Activated T-helper 1 cell treated with anti-CD3 and anti-CD28 coated beads, Interleukin-12 subunit alpha, Interleukin-12 subunit beta, Interleukin-2, Interleukin-4 antibody, amounts not matched to agents 30 ng/mL and 10 ng/mL and 1 ng/mL, durations not matched to agents 14 hours and 24 hours and 36 hours (primary cell): ENCODE measurements around the gene KRTAP5-6. TPM values are rescaled to one million over a fixed set of nuclear protein-coding genes. Genes with fewer than 3 reads are reported as not detected.
"Not testable (repeated sequence)": the region's sequence is repeated elsewhere in the genome, so short reads cannot be mapped to it uniquely, and the experiment has no call there.

ENCODE experiments used
- DNase-seq: peaks from one replicate; pipeline ENCODE4 v3.0.0; 2021; ENCODE audit warnings: low spot score
- H3K27ac Mint-ChIP-seq: one replicate; pipeline ENCODE4 v1.8.0; 2021; ENCODE audit warnings: mild to moderate bottlenecking, mixed read lengths
- H3K27me3 Mint-ChIP-seq: one replicate; pipeline ENCODE4 v1.8.0; 2022; ENCODE audit warnings: mild to moderate bottlenecking, moderate library complexity, mixed read lengths; ENCODE audit not compliant: insufficient read depth
- H3K36me3 Mint-ChIP-seq: one replicate; pipeline ENCODE4 v1.8.0; 2021; ENCODE audit warnings: low read depth, mixed read lengths
- H3K4me1 Mint-ChIP-seq: one replicate; pipeline ENCODE4 v1.8.0; 2021; ENCODE audit warnings: low read depth, mixed read lengths
- H3K4me3 Mint-ChIP-seq: one replicate; pipeline ENCODE4 v1.8.0; 2021; ENCODE audit warnings: mild to moderate bottlenecking, moderate library complexity, mixed read lengths
- H3K9me3 Mint-ChIP-seq: one replicate; pipeline ENCODE4 v1.8.0; 2021; ENCODE audit warnings: mixed read lengths
- intact Hi-C: fragments of 100-400 bp; cut with micrococcal nuclease; formaldehyde crosslinking; loops from one replicate; pipeline ENCODE4 v1.15.1; 2024
- total RNA-seq: library from RNA; stranded (reverse); gene quantifications from 2 replicates; pipeline ENCODE4 v1.2.3, GENCODE V29; 2022

KRTAP5-6 gene
- total RNA-seq, 1 donor from 2014 or later = not detected

DNA sequence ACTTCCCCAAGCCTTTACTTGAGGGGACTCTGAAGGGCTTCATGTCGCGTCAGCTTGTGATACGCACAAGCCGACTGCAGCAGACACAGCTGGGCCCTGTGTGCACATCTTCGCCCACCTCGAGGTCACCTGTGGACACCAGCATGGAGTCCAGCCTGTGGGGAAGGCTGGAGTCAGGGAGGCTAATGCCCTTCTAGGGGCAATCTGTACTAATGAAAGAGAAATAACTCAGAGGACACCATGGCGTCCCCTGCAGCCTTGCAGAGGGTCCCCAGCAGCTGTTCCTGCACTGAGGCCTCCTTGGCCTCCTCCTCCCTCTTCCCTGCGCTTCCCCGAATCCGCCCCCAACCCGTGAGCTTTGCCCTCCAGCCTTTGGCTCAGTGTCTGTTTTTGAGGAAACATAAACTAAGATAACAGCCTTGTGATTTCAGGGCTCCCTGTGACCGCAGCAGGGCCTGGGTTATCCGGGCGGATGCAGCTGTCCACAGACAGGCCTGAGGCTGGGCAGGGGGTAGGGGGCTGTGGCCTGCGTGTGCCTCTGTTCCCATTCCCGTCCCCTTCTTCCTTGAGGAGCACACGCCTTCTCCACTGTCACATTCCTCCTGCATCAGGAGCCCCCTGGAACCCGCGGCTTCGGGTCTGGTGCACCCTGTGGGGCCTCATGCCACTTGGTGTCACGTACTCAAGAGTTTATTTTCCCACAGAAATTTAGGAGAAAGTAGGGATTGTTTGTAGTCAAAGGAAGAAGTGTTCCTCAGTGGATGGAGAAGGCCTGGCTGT is 42.4 kb upstream of the KRTAP5-6 start:
- no peaks in the 10 kb centered on the region for H3K9me3 Mint-ChIP-seq
- intact Hi-C loops = no loop called here
- no peaks in the 10 kb centered on the region for H3K36me3 Mint-ChIP-seq
- DNase-seq = no peak
- no peak overlapping the region for H3K4me3 Mint-ChIP-seq
- peaks cover 7% of the 10 kb centered on the region for H3K27me3 Mint-ChIP-seq
- no peaks in the 10 kb centered on the region for H3K4me1 Mint-ChIP-seq
- H3K27ac Mint-ChIP-seq = no peak overlapping the region

DNA sequence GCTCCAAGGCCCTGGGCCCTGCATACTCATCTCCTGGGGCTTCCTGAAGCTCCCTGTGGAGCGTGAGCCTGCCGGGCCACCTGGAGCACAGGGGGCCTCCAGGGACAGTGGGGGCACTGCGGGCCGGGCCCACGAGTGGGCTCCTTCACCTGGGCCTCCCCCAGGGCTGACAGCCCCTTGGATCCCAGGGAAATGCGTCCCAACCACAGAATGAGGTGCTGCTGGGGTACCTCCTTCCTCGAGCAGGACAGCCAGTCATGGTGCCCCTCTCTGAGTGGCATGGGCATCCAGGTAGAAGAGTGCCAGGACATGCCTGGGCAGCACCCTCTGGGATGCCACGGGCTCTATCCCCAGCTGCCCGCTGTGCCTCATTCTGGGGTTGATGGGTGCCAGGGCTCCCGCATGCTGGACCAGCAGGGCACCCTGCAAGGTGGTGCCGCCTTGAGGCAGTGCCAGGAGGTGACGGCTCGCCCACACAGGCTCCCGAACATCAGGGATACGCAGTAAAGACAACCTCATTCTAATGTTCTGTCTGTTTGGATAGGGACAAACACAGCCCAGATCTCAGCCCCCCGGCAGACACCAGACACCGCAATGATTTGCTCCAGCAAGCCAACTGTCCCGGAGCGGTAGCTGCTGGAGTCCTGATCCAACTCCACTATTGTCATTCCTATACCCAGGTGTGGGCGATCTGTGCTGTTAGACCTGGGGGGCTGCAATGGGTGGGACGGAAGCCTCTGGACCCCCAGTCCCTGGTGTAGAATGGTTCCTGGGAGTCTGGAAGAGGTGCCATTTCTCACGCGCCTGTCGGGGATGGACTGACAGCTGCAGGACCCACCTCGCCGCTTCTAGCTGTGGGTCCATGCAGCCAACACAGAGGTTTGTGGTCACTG is 41.6 kb upstream of the KRTAP5-6 start:
- no peak for DNase-seq
- no peaks in the 10 kb centered on the region for H3K4me1 Mint-ChIP-seq
- intact Hi-C loops = no loop called here
- H3K9me3 Mint-ChIP-seq = no peaks in the 10 kb centered on the region
- H3K4me3 Mint-ChIP-seq = no peak overlapping the region
- H3K36me3 Mint-ChIP-seq = no peaks in the 10 kb centered on the region
- no peak overlapping the region for H3K27ac Mint-ChIP-seq
- peaks cover 14% of the 10 kb centered on the region for H3K27me3 Mint-ChIP-seq

DNA sequence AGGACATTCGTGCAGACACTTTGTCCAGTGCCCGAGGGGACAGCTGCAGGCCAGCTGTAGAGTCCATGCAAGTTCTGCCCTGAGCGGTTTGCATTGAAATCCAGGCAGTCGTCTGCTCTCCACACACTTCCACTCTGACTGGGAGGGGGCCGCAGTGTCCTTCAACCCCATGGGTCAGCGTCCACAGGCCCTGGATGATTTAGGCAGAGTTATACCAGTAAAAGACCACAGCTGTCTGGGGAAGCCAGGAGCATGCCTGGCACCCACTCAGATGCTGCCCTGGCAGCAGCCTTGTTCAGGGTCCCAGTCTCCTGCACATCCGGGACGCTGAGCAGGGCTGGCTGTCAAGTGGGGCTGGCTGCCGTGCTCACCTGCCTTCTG is 40.9 kb upstream of the KRTAP5-6 start:
- Mint-ChIP-seq H3K27me3 (peaks cover 12% of the 10 kb centered on the region), H3K9me3 (no peaks in the 10 kb centered on the region), H3K36me3 (no peaks in the 10 kb centered on the region), H3K4me1 (no peaks in the 10 kb centered on the region), H3K27ac (no peak overlapping the region), H3K4me3 (no peak overlapping the region)
- DNase-seq = no peak
- intact Hi-C loops = no loop called here

DNA sequence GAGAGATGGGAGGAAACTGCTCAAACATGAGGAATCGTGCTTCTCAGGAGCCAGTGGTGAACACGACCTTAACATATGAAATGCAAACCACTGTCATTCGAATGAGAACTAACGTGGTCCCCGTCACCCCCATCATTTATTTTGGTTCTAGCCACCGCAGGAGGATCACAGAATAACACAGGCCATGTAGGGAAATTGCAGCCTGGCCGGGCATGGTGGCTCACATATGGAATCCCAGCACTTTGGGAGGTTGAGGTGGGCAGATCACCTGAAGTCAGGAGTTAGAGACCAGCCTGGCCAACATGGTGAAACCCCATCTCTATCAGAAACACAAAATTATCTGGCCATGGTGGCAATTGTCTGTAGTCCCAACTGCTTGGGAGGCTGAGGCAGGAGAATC is 40.3 kb upstream of the KRTAP5-6 start:
- Mint-ChIP-seq H3K9me3 (no peaks in the 10 kb centered on the region), H3K36me3 (no peaks in the 10 kb centered on the region), H3K27ac (no peak overlapping the region), H3K4me3 (no peak overlapping the region), H3K27me3 (peaks cover 11% of the 10 kb centered on the region), H3K4me1 (no peaks in the 10 kb centered on the region)
- no peak for DNase-seq
- intact Hi-C loops = no loop called here

DNA sequence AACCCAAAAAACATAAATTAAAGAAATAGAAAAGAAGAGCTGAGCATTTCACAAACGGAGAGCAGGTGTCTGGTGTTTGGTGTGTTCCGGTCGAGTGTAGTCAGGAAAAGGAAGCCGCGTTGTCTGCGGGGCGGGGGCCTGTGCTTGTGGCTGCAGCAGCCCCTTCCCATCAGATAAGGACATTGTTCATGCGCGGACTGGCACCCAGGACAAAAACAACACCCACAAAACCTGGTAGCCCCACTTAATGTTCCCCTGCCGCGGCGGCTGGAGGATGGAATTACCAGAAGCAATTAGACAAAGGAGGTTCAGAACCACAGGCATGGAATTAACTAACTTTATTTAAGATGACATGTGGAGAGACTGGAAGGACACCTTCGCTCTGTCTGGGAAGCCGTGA is 37.5 kb upstream of the KRTAP5-6 start:
- no peaks in the 10 kb centered on the region for H3K4me1 Mint-ChIP-seq
- DNase-seq = no peak
- H3K27me3 Mint-ChIP-seq = peaks cover 13% of the 10 kb centered on the region
- intact Hi-C loops = no loop called here
- no peak overlapping the region for H3K4me3 Mint-ChIP-seq
- H3K36me3 Mint-ChIP-seq = no peaks in the 10 kb centered on the region
- H3K9me3 Mint-ChIP-seq = no peaks in the 10 kb centered on the region
- no peak overlapping the region for H3K27ac Mint-ChIP-seq

DNA sequence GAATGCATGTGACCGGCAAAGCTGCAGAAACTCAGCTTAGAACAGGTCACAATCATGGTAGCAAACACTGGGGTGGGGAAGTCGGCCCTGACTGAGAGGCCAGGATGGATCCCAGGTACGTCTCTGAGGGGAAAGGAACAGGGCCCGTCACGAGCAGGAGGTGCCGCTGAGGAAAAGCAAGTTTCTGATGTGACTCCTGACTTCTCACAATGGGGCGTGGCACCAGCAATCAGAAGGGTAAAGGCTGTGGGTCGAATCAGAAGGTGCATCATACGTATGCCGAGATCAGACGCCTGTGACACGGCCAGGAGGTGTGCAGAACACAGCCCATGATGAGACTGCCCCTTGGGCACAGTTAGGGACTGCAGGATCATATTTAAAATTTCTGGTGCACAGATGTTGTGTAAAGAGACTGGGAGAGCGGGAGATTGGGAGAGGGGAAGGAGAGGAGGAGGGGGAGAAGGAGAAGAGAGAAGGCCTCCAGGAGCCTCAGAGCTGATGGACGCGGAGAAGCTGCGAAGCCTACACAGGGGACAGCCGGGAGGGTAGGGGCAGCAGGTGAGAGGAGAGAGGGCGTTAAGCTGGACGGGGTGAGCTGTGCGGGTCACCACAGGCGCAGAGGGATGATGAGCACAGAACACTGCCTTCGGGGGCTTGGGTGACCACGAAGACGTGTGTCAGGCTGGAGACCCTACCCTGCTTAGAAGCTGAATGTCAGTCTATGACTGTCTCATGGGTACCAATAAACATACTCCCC is 36.7 kb upstream of the KRTAP5-6 start:
- Mint-ChIP-seq H3K36me3 (no peaks in the 10 kb centered on the region), H3K4me1 (no peaks in the 10 kb centered on the region), H3K27me3 (peaks cover 13% of the 10 kb centered on the region), H3K27ac (no peak overlapping the region), H3K9me3 (no peaks in the 10 kb centered on the region), H3K4me3 (no peak overlapping the region)
- intact Hi-C loops = no loop called here
- DNase-seq = no peak

DNA sequence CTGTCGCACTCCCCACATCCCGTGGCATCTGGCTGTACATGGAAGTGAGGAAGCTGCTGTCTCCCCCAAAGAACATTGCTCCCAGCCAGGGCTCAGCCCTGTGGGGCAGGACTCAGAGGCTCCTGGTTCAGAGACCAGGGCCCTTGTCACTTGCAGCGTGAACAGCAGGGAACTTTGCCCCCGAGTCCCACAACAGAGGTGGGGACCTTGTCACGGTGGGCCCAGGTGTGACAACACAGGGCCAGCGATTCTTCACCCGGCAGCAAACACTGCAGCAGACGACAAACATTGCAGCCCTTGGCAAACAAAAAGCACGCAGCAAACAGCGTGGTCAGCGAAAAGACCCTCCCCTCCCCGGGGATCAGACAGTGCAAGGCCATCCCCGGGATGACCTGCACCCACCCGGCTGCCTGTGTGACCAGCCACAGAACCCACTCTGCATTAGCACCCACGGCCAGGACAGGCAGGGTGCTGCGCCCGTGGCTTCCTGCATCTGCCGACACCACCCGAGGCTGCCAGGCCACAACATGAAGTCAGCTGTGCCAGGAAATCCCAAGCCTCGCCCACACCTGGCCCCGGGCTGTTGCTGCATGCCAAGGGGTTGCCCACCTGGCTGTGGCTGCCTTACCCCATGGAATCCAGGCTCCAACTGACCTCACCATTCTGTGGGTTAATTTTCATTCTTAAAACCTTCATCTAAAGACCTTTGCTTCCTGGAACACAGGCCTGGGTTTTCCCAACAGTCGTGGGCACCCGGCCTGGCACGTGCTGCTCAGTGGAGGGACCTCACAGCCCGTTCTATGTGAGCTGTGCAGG is 35.3 kb upstream of the KRTAP5-6 start:
- H3K27me3 Mint-ChIP-seq = peaks cover 11% of the 10 kb centered on the region
- H3K4me1 Mint-ChIP-seq, H3K4me3 Mint-ChIP-seq, H3K9me3 Mint-ChIP-seq, intact Hi-C loops, DNase-seq, H3K27ac Mint-ChIP-seq, H3K36me3 Mint-ChIP-seq: not testable (repeated sequence)

DNA sequence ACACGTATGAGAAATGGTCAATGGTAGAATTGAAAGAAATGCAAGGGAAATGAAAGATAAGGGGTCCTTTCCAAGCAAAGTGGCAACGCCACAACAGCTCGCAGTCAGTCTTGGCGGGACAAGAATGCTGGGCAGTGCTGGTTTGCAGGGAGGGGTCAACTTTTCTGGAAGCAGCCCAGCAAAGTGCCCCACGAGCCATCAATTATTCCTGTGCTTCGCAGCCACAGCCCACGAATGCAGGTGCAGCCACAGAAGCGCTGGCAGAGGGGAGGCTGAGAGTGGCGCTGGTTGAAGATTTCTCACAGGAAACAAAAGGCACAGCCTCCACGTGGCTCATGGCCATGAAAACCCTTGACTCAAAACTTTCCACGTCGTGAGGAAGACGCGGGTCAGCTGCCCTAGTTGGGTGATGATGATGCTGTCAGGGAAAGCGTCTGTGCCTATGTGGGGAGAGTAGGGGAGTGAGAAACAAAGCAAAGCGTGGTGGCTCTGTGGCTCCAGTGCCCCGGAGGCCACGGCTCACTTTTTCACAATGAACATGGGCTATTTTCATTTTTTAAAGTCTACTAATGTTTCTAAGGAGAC is 34.2 kb upstream of the KRTAP5-6 start:
- H3K4me1 Mint-ChIP-seq, H3K4me3 Mint-ChIP-seq, intact Hi-C loops, H3K36me3 Mint-ChIP-seq, DNase-seq, H3K9me3 Mint-ChIP-seq, H3K27ac Mint-ChIP-seq: not testable (repeated sequence)
- H3K27me3 Mint-ChIP-seq = peaks cover 12% of the 10 kb centered on the region

DNA sequence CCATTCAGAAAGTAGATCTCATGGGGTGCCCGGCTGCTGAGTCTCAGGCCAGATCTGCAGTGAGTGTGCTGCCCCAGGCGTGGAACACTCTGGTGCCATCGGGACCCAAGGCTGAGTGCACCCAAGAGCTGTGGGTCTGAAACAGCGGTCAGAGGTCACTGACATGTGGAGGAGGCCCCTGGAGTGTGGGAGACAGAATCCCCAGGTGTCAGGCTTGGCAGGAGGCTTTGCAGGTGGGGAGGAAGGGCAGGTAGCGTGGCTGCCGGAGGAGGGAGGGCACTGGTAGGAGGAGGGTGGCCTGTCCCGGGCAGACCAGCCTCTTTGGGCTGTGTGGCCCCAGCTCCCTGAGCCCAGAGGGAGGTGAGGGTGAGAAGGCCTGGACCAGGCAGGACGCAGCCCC is 31.7 kb upstream of the KRTAP5-6 start:
- H3K4me3 Mint-ChIP-seq = no peak overlapping the region
- no peak overlapping the region for H3K27ac Mint-ChIP-seq
- no peak for DNase-seq
- H3K27me3 Mint-ChIP-seq = peaks cover 19% of the 10 kb centered on the region
- H3K36me3 Mint-ChIP-seq = no peaks in the 10 kb centered on the region
- intact Hi-C loops = no loop called here
- H3K4me1 Mint-ChIP-seq = no peaks in the 10 kb centered on the region
- H3K9me3 Mint-ChIP-seq = no peaks in the 10 kb centered on the region

DNA sequence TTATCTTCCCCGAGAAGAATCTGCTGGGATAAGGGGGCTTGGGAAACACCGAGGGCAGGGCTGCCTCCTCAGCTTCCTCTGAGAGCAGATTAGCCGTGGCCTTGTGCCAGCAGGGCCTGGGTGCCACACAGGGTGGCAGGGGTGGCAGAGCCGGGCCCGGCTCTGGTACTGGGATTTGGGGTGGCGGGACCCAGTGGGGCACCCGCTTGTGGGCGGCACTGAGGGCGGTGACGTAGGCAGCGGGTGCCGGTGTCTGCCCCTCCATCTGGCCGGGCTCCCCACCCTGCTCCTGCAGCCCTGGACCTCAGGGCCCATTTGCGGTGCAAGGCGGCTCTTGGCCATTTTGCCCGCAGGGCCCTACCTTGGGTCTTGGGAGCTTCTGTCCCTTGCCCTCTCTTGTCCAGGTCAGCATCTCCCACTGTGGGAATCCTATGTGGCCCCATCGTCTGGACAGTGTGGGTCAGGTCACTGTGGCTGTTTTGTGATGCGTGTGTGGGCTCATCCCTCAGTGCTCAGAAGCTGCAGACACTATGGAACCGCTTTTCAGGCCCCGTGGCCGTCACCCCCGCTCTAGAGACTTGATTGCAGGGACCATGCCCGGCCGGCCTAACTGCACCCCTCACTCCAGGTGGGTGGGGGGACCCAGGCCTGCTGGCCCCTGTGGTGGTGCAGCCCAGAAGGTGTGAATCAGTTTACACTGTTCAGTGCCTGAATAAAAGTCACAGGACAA is 29.7 kb upstream of the KRTAP5-6 start:
- H3K4me3 Mint-ChIP-seq = no peak overlapping the region
- no peak for DNase-seq
- no peaks in the 10 kb centered on the region for H3K4me1 Mint-ChIP-seq
- no peak overlapping the region for H3K27ac Mint-ChIP-seq
- no peaks in the 10 kb centered on the region for H3K36me3 Mint-ChIP-seq
- H3K9me3 Mint-ChIP-seq = no peaks in the 10 kb centered on the region
- peaks cover 22% of the 10 kb centered on the region for H3K27me3 Mint-ChIP-seq
- intact Hi-C loops = no loop called here

DNA sequence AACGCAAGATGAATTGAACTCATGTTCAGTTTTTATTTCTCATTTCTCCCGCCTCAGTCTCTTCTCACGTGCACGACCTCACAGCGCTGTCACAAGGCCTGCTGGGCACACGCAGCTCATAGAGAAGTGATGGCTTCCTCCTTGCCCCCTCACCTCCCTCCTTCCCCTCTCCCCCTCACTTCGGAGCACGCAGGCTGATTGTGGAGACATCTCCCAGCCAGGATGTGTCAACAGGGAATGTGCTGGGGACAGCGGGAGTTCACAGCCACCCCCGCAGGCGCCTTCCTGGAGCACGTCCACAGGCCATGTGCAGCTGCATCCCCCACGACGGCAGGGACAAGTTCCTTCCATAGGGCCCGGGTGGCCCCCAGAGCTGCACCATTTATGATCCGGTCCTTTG is 29.1 kb upstream of the KRTAP5-6 start:
- no peaks in the 10 kb centered on the region for H3K9me3 Mint-ChIP-seq
- no peak overlapping the region for H3K4me3 Mint-ChIP-seq
- intact Hi-C loops = no loop called here

More for the DNA sequence above, 29.1 kb upstream of the KRTAP5-6 start:
- H3K36me3 Mint-ChIP-seq = no peaks in the 10 kb centered on the region
- no peak for DNase-seq
- no peak overlapping the region for H3K27ac Mint-ChIP-seq
- H3K27me3 Mint-ChIP-seq = peaks cover 19% of the 10 kb centered on the region
- no peaks in the 10 kb centered on the region for H3K4me1 Mint-ChIP-seq
